ENCODE measurements around the gene GPR61. TPM values are rescaled to one million over a fixed set of nuclear protein-coding genes. Genes with fewer than 3 reads are reported as not detected.

GPR61 gene
- total RNA-seq, 1 donor from 2014 or later, result not detected

DNA sequence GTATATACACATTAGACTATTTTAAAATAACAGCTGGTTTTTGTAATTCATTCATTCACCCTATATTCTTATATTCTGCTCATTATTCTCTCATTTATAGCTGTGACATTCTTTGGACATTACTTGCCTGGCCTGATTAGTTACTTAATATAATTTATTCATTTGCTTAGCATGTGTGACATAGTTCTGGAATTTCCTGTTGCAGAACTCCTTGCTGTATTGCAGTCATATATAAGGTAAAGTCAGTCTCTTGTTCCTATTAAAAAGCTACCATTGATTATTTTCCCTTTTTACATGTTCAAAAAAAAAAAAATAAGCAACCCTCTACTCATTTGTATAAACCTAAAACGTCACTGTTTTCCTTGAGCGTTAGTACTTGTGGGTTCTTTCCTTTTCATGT is 55.9 kb downstream of the GPR61 start:
- intact Hi-C loops (cut with micrococcal nuclease), result no loop called here
- DNase-seq (no peak), ATAC-seq (ENCODE audit: low read depth) (no peak)
- TF ChIP-seq, protein P1, sequence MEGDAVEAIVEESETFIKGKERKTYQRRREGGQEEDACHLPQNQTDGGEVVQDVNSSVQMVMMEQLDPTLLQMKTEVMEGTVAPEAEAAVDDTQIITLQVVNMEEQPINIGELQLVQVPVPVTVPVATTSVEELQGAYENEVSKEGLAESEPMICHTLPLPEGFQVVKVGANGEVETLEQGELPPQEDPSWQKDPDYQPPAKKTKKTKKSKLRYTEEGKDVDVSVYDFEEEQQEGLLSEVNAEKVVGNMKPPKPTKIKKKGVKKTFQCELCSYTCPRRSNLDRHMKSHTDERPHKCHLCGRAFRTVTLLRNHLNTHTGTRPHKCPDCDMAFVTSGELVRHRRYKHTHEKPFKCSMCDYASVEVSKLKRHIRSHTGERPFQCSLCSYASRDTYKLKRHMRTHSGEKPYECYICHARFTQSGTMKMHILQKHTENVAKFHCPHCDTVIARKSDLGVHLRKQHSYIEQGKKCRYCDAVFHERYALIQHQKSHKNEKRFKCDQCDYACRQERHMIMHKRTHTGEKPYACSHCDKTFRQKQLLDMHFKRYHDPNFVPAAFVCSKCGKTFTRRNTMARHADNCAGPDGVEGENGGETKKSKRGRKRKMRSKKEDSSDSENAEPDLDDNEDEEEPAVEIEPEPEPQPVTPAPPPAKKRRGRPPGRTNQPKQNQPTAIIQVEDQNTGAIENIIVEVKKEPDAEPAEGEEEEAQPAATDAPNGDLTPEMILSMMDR (IDR thresholded peaks at IDR 0.05), result no peak
- ChIA-PET CTCF (no interaction called here), POLR2A (no interaction called here)
- Mint-ChIP-seq H3K9me3 (no peaks in the 10 kb centered on the region), H3K36me3 (ENCODE audit: low read depth) (peaks cover 54% of the 10 kb centered on the region), H3K27me3 (no peaks in the 10 kb centered on the region), H3K27ac (no peak overlapping the region), H3K4me1 (no peaks in the 10 kb centered on the region), H3K4me3 (no peak overlapping the region)

Other genes with a start within 250 kb of the GPR61 start
- not detected in 2 replicates for gene MYBPHL, start 232.9 kb upstream of the GPR61 start, total RNA-seq
- 0.20 and 0.37 TPM in 2 replicates for gene SORT1, start 142.0 kb upstream of the GPR61 start, total RNA-seq
- gene PSMA5, start 113.4 kb upstream of the GPR61 start, total RNA-seq, result 105 and 125 TPM in 2 replicates
- gene SYPL2, start 73.3 kb upstream of the GPR61 start, total RNA-seq, result not detected in 2 replicates
- gene ATXN7L2, start 56.0 kb upstream of the GPR61 start, total RNA-seq, result 7.5 and 9.0 TPM in 2 replicates
- gene CYB561D1, start 45.8 kb upstream of the GPR61 start, total RNA-seq, result 17.1 and 18.1 TPM in 2 replicates
- gene AMIGO1, start 30.1 kb upstream of the GPR61 start, total RNA-seq, result 0.42 and 0.53 TPM in 2 replicates
- gene GNAI3, start 8.7 kb downstream of the GPR61 start, total RNA-seq, result 7.5 and 8.4 TPM in 2 replicates
- 0.71 TPM in 1 of 2 replicates, not detected in the other for gene GNAT2, start 79.7 kb downstream of the GPR61 start, total RNA-seq
- gene AMPD2, start 80.0 kb downstream of the GPR61 start, total RNA-seq, result 56.8 and 64.9 TPM in 2 replicates
- 13.1 and 13.7 TPM in 2 replicates for gene GSTM4, start 116.2 kb downstream of the GPR61 start, total RNA-seq
- 9.2 and 11.0 TPM in 2 replicates for gene GSTM2, start 128.2 kb downstream of the GPR61 start, total RNA-seq
- 22.2 and 22.4 TPM in 2 replicates for gene GSTM1, start 147.9 kb downstream of the GPR61 start, total RNA-seq
- gene GSTM5, start 172.4 kb downstream of the GPR61 start, total RNA-seq, result 0.04 TPM in 1 of 2 replicates, not detected in the other
- gene GSTM3, start 201.2 kb downstream of the GPR61 start, total RNA-seq, result 0.55 and 0.61 TPM in 2 replicates
- gene EPS8L3, start 224.1 kb downstream of the GPR61 start, total RNA-seq, result not detected in 2 replicates

Data from activated B cell treated with CpG ODN at 0.5 μM for 24 hours (primary cell).